GM18909 (cell line): ENCODE measurements around the gene SART3.

Experiments used
- ATAC-seq: cut with Tn5 transposase; IDR thresholded peaks from one replicate; pipeline ENCODE4 v1.9.1; 2021; ENCODE audit warnings: mild to moderate bottlenecking; ENCODE audit not compliant: unreplicated experiment, poor library complexity

SART3 gene, protein sequence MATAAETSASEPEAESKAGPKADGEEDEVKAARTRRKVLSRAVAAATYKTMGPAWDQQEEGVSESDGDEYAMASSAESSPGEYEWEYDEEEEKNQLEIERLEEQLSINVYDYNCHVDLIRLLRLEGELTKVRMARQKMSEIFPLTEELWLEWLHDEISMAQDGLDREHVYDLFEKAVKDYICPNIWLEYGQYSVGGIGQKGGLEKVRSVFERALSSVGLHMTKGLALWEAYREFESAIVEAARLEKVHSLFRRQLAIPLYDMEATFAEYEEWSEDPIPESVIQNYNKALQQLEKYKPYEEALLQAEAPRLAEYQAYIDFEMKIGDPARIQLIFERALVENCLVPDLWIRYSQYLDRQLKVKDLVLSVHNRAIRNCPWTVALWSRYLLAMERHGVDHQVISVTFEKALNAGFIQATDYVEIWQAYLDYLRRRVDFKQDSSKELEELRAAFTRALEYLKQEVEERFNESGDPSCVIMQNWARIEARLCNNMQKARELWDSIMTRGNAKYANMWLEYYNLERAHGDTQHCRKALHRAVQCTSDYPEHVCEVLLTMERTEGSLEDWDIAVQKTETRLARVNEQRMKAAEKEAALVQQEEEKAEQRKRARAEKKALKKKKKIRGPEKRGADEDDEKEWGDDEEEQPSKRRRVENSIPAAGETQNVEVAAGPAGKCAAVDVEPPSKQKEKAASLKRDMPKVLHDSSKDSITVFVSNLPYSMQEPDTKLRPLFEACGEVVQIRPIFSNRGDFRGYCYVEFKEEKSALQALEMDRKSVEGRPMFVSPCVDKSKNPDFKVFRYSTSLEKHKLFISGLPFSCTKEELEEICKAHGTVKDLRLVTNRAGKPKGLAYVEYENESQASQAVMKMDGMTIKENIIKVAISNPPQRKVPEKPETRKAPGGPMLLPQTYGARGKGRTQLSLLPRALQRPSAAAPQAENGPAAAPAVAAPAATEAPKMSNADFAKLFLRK

DNA sequence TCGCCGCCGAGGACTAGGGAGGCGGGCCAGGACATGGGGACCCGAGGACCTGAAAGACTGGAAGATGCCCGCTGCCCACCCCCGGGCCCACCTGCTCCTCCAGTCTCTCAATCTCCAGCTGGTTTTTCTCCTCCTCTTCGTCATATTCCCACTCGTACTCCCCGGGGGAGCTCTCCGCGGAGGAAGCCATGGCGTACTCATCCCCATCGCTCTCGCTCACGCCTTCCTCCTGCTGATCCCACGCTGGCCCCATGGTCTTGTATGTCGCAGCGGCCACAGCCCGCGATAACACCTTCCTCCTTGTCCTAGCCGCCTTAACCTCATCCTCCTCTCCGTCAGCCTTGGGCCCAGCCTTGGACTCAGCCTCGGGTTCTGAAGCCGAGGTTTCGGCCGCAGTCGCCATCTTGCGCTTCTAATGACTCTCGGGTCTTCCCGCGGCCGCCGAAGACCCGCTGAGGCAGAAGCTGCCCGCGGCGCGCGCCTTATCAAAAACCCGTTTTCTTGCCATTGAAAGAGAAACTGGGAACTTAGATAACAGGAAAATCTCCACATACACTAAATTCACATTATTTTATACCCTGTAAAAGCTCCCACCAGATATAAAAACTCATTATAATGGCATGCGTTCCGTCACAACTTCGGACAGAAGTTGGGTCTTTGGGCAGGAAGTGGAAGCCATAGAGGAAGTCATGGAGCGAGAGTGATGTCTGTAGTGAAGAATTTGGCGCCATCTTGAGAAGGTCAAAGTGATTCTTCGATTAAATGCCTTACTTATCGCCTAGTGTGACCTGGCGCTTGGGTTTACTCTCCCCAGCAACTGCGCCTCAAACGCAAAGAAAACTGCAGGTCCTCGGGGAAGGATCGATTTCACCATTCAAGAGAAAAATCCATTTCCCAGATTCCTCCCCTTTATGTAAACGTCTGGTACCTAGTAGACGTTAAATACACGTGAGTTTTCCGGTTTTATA is at the start of gene SART3:
SART3 (minus strand) TSS at position 422 of the 968 bp plus-strand sequence; CDS start at position 403, 19 bp downstream.
- peak; percentile 46 for ATAC-seq

DNA sequence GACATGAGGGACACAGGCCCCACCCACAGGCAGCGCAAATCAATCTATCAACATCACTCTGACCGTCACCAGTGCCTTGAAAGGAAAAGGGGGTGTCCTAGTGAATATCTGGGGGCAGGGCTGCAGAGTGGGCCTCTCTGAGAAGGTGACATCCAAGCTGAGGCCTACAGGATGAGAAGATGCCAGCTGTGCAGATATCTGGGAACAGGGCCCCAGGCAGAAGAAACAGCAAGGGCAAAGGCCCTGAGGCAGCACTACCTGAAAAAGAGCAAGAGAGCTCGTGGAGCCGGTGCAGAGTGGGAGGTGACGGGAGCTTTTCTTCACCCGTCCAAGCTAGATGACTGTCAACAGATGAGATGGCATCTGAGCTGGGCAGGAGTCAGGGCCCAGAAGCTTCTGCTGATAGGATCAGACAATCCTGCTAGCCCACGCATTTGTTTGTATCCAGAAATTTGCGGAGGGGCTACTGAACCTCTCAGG is 49.4 kb upstream of the SART3 start:
- no peak for ATAC-seq

DNA sequence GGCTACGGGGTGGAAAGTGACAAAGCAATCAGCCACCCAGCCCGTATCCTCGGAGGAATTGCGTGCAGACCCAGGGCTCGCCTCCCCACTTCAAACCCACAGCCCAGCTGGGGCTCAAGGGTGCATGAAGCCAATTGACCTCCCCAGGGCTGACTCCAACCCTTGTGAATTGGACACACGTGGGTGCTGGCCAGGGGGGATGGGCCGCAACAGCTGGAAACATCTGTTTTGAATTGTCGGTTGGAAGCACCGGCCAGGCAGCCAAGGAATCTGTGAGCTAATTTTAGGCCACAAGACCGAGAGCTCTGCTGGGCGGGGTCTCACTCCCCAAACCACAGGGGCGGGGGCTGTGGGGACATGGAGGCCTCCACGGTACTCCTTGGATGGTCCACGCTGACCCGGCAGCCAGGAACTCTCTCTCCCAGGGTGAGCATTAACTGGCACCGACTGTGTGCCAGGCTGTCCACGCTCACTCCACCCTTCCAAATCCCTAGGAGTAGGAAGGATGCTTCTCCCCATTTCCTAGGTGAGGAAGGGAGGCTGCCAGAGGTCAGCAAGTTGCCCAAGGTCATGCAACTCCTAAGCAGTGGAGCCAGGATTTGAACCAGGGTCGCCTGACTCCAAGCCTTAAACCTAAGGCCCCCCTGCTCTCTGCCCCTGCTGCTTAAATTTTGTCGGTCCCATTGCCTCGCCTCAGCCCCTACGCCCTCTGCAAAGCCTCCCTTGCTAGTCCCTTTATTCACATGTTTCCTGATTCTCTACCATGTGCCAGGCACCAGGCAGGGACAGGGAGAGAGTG is 48.8 kb upstream of the SART3 start:
- no peak for ATAC-seq

DNA sequence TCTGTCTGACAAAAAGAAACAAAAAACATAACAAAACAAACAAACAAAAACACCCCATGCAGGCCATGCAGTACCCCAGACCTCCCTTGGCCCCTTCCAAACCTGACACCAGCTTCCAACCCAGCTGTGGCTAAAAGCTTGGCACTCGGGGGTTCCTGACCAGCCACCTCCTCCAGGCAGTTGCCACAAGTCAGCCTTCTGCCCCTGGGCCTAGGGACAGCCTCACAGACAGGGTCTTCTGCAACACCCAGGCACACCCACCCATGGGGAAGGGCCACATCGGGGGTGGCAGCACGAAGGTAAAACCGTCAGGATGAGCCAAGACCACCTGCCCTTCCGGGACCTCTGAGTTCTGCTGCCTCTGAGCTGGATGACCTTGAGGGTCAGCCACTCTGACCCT is 47.6 kb upstream of the SART3 start:
- ATAC-seq: no peak

DNA sequence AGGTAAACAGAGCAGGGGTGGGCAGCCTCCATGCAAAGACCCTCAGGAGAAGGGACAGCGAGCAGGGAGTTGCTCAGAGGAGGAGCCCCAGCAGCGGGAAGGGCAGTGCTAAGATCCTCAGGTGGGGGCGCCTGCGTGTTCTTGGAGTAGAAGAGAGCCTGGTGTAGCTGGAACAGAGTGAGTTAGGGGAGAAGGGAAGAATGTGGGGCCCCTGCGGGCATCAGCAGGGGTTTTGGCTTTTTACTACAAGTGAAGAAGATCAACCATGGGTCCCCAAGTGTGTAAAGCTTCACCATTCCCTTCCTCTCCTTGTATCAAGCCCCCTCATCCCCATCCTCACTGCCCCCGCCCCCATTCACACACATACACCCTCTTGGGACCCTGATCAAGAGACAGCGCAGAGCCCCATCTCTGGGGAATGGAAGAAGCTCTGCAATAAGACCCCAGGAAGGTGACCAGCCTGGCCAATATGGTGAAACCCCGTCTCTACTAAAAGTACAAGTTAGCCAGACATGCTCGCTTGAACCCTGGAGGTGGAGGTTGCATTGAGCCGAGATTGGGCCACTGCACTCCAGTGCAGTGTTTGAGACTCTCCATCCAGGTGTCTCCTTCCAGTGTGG is 47.1 kb upstream of the SART3 start:
- no peak for ATAC-seq

GRCh38 chr12:108606492-108606891 is 45.5 kb upstream of the SART3 start:
- no peak for ATAC-seq

GRCh38 chr12:108605690-108606406 is 44.9 kb upstream of the SART3 start:
- no peak for ATAC-seq

- ATAC-seq: no peak
Observed at GRCh38 chr12:108605000-108605689, 44.2 kb upstream of the SART3 start.

DNA sequence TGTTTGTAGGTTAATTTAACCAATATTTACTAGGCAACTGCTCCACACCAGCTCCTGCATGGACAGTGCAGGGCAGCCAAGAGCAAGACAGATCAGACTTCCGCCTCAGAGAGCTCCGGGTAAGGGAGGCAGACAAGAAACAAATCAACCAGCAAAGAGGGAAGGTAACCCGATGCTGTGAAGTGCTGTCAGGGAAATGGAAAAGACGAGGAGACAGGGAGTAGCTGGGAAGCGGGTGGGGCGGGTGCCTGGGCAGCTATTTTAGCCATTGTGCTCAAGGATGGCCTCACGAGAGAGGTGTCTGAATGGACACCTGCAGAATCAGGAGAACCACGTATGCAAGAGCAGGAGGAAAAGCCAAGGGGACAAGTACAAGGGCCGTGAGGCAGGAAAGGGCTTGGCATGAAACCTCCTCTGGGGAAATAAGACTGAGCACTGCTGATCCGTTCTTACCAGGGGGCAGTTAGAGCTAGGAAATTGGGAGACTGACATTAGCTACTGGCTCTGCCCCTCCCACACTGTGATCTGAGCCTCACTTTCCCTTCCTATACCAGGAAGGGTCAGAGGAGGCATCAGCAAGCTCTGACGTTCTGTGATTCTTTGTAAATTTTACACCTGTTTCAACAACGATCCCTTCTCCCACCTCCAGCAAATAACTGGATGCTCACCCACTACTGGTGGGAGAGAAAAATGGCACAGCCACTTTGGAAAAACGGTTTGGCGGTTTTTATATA is 43.4 kb upstream of the SART3 start:
- no peak for ATAC-seq

GRCh38 chr12:108603743-108604142 is 42.8 kb upstream of the SART3 start:
- ATAC-seq: no peak

DNA sequence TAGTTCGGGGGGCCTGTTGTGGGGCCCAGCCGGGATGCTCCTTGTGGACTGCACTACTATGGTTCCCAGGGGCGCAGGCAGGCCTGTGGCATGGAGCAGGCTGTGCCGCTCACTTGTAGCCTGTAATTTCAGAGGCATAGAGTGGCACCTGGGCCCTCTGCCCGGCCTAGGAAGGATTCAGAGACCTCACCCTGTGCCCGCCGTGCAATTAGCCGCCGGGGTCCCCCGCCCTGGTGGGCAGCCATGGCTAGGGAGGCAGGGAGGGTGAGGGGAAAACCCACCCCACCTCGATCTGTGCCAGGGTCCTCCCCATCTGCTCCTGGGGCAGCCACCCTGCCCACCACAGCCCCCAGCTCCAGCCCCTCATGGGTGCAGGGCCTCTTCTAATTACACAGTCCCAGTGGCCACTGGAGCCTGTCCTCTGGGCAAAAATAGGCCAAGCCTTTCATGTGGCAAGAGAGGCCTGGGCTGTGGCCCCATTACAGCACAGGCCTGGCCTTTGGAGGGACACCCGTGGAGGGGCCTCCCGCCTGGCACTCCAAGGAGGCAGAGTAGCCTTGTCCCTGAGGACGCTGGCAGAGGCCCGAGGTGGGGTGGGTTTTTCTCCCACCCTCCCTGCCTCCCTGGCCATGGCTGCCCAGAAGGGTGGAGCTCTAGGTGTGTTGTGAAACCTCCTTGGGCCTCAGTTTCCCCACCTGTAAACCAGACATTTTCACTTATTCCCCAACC is 42.2 kb upstream of the SART3 start:
- no peak for ATAC-seq

- ATAC-seq: no peak
Observed at GRCh38 chr12:108602209-108602705, 41.3 kb upstream of the SART3 start.

DNA sequence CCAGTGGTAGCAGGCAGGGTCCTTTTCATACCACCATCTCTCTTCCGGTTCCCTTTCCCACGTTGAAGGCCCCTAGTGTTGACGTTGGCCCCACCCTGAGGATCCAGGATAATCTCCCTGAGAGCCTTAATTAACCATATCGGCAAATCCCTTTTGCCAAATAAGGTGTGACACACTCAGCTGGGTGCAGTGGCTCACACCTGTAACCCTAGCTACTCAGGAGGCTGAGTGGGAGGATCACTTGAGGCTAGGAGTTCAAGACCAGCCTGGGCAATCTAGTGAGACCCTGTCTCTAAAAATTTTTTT is 39.7 kb upstream of the SART3 start:
- ATAC-seq: no peak

- ATAC-seq: no peak
Observed at GRCh38 chr12:108599948-108600701, 39.2 kb upstream of the SART3 start.

DNA sequence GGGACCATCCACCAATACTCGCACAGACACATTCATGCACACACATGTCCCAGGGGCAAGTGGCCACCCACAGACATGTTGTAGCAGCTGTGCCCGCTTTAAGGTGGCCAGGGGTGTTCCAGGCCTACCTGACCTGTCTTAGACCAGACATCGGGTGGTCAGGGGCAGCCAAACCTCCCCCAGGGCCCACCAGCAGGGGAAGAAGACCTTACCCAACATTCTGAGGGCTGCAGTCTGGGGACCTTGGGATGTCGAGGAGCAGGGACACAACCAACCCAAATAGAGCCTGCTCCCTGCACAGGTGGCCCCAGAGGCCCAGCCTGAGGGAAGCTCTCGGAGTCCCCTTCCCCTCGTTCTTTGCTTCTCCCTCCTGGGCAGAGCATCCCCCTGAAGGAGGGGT is 38.6 kb upstream of the SART3 start:
- no peak for ATAC-seq
